Measurements from ENCODE around the gene LENEP.

The LENEP gene

DNA sequence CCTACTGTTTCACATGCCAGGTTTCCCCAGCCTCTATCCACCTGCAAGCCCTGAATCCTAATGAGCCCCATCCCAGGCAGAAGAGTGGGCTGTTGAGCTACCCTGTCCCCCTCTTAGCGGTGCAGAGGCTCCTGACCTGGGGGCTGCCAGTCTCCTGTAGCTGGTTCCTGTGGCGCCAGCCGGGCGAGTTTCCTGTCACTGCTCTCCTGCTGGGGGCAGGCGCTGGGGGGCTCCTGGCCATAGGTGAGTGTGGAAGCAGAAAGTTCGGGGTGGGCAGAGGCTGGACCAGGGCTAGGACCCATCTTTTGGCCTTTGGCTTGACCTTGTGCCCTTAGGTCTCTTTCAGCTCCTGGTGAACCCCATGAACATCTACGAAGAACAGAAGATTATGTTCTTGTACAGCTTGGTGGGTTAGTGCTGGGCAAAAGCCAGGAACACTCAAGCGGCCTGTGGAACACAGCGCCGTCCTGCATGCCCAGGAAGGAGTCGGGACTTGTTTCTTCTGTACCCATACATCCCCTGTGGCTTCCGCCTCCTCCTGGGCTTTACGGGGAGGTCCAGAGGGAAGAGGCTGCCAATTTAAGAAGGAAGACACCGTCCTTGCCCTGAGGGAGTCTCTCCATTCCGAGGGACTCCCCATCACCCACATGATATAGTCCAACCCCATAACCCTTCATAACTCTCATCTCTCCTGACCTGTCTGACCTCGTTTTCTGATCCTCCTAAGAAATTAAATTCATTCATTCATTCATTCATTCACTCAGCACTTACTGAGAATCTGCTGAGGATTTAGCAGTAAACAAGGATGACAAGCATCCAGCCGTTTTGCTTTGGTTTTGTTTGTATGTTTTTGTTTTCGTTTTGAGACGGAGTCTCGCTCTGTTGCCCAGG lies 41.2 kb downstream of the LENEP start:
- TF ChIP-seq, protein P1, sequence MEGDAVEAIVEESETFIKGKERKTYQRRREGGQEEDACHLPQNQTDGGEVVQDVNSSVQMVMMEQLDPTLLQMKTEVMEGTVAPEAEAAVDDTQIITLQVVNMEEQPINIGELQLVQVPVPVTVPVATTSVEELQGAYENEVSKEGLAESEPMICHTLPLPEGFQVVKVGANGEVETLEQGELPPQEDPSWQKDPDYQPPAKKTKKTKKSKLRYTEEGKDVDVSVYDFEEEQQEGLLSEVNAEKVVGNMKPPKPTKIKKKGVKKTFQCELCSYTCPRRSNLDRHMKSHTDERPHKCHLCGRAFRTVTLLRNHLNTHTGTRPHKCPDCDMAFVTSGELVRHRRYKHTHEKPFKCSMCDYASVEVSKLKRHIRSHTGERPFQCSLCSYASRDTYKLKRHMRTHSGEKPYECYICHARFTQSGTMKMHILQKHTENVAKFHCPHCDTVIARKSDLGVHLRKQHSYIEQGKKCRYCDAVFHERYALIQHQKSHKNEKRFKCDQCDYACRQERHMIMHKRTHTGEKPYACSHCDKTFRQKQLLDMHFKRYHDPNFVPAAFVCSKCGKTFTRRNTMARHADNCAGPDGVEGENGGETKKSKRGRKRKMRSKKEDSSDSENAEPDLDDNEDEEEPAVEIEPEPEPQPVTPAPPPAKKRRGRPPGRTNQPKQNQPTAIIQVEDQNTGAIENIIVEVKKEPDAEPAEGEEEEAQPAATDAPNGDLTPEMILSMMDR (IDR thresholded peaks at IDR 0.05; ENCODE audit: borderline replicate concordance, control extremely low read depth, extremely low read depth, insufficient read depth, missing control alignments): no peak
- in situ Hi-C loops (cut with MboI; ENCODE audit: low sequenced_read_pairs, unreplicated experiment): no loop called here
- DNase-seq (ENCODE audit: low spot score): no peak

DNA sequence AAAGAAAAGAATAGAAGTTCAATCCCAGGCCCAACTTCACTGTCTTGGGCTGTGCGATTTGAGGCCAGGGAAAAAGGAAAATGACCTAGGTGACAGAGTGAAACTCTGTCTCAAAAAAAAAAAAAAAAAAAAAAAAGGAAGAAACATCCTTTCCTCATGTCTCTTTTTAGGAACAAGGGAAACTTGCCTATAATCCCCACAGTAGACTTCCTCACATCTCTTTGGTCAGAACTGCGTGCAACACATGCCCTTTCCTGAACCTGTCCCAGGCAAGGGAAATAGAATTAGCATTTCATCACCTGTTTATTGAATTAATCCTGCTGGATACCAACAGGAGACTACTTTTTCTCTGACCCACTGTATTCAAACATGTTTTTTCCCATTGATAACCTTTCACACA lies 42.5 kb downstream of the LENEP start:
- TF ChIP-seq, protein P1 (IDR thresholded peaks at IDR 0.05; ENCODE audit: borderline replicate concordance, control extremely low read depth, extremely low read depth, insufficient read depth, missing control alignments): no peak
- in situ Hi-C loops (cut with MboI; ENCODE audit: low sequenced_read_pairs, unreplicated experiment): no loop called here
- no peak for DNase-seq (ENCODE audit: low spot score)

DNA sequence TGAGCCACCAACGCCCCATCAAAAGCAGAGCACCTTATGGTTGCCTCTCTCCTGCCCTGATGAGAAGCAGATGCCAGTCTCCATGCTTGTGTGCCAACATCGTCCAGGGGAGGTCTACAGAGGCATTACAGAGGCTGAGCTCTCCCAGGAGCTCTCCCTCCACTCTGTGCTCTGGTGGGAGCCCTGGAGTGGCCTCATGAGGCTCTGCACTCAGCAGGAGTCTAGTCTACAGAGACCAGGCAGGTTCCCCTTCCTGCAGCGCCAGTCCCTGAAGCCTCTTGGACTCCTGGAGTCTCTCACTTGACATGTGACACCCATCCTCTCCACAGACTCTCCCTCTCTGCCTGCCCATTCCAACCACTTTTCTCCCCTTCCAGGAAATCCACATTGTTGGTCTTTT lies 43.7 kb downstream of the LENEP start:
- no peak for DNase-seq (ENCODE audit: low spot score)
- in situ Hi-C loops (cut with MboI; ENCODE audit: low sequenced_read_pairs, unreplicated experiment): no loop called here
- TF ChIP-seq, protein P1 (IDR thresholded peaks at IDR 0.05; ENCODE audit: borderline replicate concordance, control extremely low read depth, extremely low read depth, insufficient read depth, missing control alignments): no peak

DNA sequence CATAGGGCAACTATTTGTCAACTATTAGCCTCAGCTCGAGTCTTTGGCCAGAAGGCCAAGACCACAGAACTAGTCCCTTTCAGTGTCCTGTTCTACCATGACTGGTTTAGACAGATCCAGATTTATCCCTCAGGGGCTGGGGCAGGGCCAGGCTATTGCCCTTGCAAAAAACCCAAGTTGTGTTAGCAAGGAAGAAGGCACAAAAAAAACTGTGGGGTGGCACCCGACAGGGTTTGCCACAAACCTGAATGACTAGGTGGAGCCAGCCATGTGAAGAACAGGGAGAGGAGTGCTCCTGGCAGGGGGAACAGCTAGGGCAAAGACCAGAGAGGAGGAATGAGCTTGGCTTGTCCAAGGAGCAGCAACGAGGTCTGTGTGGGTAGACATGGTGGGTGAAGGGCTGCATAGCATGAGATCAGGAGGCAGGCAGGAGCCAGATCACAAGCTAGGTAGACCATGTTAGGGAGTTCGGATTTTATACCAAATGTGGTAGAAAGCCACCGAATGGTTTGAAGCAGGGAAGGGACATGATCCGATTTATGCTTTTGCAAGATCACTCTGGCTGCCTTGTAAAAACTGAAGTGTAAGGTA lies 44.6 kb downstream of the LENEP start:
- DNase-seq (ENCODE audit: low spot score): no peak
- in situ Hi-C loops (cut with MboI; ENCODE audit: low sequenced_read_pairs, unreplicated experiment): no loop called here
- TF ChIP-seq, protein P1 (IDR thresholded peaks at IDR 0.05; ENCODE audit: borderline replicate concordance, control extremely low read depth, extremely low read depth, insufficient read depth, missing control alignments): no peak

DNA sequence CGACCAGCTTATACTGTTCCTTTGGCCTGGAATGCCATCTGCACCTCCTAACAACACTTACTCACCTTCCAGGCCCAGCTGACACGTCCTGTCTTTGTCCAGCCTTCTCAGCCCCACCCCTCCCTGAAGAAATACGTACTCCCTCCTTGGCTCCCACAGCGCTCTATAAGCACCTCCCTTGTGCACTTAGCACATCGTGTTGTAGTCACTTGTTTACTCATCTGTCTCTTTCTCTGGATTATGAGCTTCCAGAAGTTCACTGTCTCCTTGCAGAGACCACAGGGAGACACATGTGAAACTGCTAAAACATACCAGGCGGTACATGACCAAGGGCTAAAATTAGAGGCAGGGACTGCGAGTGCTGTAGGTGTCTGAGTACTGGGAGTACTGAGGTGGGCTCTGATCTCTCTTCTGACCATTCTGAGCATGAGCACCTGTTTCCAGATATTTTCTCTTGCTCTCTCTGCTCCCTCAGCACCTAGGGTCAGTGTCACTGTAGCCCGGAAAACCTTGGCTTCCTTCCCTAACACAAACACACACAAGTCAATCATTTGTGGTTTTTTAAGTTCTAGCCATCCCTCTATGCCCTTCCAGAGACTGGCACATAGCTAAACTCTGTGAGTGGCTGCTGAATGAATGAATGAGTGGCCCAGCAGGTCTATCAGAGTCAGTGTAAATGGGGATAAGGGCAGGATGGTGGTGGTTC lies 45.4 kb downstream of the LENEP start:
- in situ Hi-C loops (cut with MboI; ENCODE audit: low sequenced_read_pairs, unreplicated experiment): no loop called here
- DNase-seq (ENCODE audit: low spot score): no peak
- TF ChIP-seq, protein P1 (IDR thresholded peaks at IDR 0.05; ENCODE audit: borderline replicate concordance, control extremely low read depth, extremely low read depth, insufficient read depth, missing control alignments): no peak

DNA sequence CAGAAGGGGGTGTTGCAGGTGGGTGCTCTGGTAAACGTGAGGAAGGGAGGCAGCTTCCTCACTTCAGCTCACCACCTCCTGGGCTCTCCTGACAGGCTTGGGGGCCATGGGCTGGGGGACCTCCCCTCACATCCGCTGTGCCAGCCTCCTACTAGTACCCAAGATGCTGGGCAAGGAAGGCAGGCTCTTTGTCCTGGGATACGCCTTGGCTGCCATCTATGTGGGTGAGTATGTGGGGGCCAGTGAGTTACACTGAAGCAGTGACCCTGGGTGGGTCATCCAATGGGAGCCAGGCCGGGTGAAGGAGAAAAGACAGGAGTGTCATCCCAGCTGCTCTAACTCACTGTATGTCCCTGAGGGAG lies 45.9 kb downstream of the LENEP start:
- no peak for DNase-seq (ENCODE audit: low spot score)
- TF ChIP-seq, protein P1 (IDR thresholded peaks at IDR 0.05; ENCODE audit: borderline replicate concordance, control extremely low read depth, extremely low read depth, insufficient read depth, missing control alignments): no peak
- in situ Hi-C loops (cut with MboI; ENCODE audit: low sequenced_read_pairs, unreplicated experiment): no loop called here

Measured in GM13976 (cell line).